Activated CD4-positive, alpha-beta T cell treated with anti-CD3 and anti-CD28 coated beads for 24 hours (primary cell): Measurements from ENCODE around the gene CTAGE9.
"Not testable (repeated sequence)": the region's sequence is repeated elsewhere in the genome, so short reads cannot be mapped to it uniquely, and the experiment has no call there.

Source experiments
- DNase-seq, 2 donors: peaks; one replicate each; pipeline ENCODE4 v3.0.0-alpha.2; 2020; ENCODE audit warnings: low read depth in 2 of 2

CTAGE9 gene

DNA sequence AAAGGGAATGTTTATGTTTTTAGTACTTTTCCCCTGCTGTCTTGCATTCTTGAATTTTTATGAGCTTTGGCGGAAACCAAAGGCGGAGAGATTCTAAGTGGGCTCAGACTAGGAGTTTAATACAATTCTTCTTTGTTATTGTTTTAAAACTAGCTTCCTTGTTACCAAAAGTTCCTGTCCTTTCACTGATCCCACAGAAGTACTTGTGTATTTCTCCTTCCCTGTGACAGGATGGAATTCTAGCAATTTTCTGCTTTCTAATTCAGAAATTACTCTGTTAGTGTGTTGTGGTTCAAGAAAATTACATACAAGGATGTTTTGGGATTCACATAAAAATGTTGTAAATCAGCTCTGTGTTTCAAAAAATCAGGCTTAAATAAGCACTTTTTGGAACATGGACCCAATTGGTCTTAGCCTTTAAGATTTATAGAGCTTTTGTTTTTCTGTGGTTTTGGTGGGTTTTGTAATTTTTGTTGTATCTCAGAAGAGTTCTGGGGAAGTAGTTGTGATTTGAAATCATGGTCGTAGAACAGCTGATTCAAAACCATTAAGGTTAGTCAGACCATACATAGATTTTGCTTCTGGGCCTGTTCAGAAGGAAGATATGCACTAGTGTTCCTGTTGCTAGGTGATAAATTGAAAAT lies 17.6 kb upstream of the CTAGE9 start:
- no peak for DNase-seq

DNA sequence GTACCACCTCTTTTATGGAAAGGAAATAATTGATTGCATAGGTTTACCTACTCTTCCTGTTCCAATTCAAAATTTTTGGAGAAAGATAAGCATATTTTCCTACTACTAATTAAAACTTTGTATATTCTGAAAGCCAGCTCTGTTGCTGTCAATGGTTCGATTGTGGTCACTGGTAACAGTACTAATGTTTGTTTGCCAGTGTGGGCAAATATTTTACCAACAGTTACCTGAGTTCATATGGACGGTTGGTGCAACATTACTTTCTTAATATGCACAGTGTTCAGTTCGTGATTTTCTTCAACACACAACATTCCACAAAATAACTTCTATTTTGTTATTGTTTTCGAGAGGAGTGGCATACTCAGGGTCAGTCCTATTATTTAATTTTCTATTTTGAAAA lies 17.1 kb upstream of the CTAGE9 start:
- no peak for DNase-seq

DNA sequence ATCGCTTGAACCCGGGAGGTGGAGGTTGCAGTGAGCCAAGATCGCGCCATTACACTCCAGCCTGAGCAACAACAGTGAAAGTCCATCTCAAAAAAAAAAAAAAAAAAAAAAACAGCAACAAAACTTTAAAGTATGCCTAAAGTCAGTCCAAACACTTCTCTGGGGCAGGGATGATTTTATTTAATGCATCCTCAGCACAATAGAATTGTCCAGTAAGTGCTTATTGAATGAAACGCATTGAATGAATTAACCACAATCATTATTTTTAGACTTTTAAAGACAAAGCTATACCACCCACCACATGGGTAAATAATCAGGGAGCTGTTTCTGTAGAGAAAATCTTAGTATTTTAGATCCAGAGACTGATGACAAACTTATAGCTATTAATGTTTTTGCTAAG lies 16.6 kb upstream of the CTAGE9 start:
- DNase-seq, result no peak

DNA sequence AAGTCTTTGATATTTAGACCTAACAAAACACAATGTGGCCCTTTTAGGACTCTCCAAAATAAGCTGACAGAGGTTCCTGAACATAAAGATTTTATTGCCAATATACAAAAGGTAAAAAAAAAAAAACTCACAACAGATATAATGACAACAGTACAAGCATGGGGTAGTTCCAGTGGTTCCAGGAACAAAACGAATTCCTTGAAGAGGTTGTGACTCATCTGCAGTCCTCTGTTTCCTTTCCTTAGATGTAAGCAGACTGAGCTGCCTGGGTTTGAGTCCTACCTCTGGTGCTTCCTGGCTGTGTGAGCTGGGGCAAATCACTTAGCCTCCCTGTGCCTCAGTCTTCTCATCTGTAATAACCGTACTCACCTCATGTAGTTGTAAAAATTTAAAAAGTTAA lies 13.3 kb upstream of the CTAGE9 start:
- DNase-seq, result no peak

DNA sequence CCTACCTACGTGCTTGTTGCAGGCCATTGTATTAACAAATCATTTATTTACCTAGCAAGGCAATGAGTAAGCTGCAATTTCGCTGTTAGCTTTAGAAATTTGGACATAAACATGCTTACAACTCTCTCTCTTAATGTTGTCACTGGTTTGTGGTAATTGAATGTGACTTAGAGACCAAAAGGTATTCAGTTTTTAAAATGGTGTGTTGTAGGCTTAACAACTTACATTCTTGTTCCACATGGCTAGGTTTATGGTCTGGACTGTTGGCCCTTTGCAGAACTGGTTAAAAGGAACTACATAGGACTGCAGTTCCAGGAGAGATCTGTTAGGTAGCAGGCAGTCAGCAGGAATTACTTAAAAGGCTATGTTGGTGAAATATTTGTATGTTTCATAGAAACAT lies 10.3 kb upstream of the CTAGE9 start:
- DNase-seq, result no peak

DNA sequence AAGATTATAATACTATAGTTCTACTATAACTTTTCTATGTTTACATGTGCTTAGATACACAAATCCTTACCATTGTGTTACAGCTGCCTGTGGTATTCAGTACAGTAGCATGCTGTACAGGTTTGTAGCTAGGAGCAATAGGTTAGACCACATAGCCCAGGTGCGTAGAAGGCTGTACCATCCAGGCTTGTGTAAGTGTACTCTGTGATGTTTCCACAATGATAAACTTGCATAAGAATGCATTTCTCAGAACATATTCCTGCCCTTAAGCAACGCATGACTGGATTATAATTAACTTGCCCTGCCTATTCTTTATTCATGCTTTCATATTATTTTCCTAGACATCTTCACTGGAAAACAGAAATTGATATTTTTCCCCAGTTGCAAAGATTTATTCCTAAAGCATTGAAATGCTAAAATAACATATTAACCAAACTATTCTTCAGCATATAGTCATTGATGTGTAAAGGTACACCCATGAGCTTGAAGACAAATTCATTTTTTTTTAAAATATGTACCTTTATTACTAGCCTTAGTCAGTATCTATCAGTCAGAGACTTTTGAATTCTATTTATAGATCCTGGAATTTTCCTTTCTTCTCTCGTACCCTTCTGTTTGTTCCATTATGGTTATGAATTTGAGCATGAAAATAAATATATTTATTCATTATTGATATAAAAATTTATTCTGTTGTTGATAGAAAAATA lies 7.2 kb upstream of the CTAGE9 start:
- no peak for DNase-seq

DNA sequence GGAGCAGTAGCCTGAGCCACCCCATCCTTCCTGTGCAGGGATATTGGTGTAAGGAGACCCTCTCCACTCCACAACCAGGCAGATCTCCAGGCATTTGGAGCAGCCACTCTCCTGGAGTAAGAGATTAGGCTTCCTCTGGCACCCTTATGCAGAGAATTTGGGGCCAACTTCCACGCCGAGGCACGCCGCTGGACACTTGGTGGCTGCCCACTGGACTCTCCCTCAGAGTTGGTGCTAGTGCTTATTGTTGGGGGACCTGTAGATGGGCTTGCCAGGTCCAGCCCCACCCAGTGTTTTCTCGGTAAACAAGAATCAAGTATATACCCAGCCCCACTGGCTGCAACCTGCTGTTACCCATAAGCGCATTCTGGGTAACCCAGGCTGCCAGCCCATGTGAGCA lies 4.8 kb upstream of the CTAGE9 start:
- not testable (repeated sequence) for DNase-seq

DNA sequence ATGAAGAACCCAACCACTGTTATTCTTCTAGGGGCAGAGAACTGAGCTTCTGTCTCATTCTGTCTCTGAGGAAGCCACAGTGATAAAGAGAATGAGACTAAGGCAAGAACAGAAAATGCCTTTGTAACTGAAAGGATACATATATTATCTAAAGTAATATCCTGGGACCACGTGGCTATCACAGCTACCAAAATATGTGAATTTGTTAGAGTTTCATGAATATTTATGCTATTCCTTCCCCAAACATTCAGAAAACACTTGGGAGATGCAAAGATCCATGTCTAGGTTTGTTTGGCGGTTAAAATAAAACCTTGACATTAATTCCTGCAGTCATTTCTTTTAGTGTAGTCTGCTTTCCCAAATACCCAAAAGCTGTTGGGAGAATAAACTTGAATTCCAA lies 6.9 kb downstream of the CTAGE9 start:
- not testable (repeated sequence) for DNase-seq

DNA sequence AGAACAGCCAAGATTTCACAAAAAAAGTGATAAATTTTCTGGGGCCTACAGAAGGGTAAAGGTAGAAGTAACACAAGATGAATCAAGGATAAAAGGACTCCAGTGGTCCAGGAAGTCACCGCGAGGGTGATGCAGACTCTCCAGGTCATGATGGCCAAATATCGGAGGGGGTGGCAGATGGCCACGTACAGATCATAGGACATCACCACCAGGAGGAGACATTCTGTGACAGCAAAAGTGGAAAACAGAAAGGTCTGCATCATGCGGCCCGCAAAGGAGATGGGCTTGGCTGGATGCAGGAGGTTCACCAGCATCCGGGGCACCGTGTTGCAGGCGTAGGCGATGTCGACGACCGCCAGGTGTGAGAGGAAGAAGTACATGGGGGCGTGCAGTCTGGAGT lies 10.0 kb downstream of the CTAGE9 start:
- DNase-seq, result not testable (repeated sequence)

DNA sequence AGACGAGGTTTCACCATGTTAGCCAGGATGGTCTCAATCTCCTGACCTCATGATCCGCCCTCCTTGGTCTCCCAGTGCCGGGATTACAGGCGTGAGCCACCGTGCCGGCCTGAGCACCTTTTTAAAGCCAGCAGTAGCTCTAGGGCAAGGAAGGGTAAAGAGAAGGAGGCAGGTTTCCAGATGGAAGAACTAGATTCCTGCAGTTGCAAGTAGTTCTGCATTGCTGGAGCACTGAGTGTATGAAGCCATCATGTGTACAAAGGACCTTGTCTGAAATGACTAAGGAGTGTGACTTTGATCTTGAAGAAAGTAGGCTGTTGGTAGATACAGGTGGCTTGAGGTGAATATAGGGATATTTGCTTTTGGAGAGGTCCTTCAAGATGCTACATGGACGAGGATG lies 13.9 kb downstream of the CTAGE9 start:
- no peak for DNase-seq

DNA sequence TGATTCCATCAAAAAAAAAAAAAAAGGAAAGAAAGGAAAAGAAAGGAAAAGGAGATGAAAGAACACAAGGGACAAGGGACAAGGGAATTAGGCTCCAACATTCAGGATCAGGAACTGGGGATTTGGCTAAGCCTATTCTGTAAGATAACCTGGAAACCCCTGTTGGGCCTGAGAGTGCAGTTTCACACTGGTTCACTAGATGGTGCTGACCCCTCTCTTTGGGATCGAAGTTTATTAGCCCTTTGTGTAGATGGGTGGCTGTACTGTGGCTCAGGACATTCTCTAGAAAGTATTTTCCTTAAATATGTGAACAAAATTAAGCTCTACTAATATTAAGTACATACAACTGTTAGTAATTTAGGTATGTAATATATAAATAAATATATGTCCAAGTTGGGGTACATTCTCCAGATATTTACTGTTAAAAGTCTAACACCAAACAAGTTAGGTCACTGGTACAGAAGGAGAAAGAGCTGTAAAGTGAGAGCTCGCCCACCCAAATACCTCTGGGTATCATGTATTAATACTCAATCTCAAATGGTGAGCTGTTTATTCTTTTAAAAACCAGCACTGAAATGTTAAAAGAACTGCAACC lies 15.9 kb downstream of the CTAGE9 start:
- DNase-seq, result peak in 1 of 2 donors; percentile 8

DNA sequence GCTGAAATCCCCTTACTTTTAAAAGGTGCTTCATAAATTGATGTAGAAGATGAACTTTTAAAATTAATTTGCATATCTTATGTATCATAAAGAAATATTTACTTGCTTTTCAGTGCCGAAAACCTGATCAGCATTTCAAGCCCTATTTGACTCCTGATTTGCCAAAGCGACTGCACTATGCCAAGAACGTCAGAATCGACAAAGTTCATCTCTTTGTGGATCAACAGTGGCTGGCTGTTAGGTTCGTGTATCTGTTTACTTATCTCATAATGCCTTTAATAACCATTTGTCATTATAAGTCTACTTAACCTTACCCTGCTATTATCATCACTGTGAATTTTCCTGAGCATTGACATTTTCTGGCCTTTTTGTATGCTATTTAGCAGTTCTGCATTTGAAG lies 17.4 kb downstream of the CTAGE9 start:
- DNase-seq, result no peak

DNA sequence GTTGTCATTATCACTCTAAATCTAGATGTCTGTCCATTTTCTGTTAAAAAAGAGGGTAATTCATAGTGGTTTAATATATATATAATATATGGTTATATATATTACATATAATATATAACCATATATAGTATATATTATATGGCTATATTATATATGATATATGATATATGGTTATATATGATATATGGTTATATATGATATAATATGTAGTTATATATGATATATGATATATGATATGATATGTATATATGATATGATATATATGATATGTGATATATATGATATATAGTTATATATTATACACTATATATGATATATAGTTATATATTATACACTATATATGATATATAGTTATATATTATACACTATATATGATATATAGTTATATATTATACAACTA lies 18.2 kb downstream of the CTAGE9 start:
- DNase-seq, result no peak

DNA sequence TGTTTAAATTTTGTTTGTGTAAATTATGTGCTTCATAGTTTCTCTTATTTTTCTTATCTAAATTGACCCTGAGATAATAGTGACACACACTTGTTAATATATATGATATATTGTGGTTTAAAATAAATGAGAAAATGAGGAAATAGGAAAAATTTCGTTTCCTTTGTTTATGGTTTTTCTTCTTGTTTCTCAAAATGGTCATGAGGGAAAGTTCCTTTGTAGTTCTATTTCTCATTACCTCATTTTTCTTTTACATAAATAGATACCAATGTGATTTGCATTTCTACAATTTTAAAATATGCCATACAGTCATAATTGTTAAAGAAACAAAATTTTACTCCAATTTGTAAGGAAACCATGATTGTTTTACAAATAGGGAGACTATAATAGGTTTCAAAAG lies 18.8 kb downstream of the CTAGE9 start:
- DNase-seq, result no peak

DNA sequence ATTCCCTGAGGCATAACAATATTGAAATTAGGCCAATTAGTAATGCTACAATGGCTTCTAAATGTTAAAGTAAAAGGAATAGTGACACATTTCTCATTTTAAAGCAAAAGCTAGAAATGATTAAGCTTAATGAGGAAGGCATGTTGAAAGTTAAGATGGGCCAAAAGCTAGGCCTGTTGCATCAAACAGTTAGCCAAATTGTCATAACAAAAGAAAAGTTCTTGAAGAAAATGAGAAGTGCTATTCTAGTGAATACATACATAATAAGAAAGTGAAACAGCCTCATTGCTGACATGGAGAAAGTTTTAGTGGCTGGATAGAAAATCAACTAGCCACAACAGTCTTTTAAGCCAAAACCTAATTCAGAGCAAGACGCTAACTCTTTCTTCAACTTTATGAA lies 22.5 kb downstream of the CTAGE9 start:
- no peak for DNase-seq

DNA sequence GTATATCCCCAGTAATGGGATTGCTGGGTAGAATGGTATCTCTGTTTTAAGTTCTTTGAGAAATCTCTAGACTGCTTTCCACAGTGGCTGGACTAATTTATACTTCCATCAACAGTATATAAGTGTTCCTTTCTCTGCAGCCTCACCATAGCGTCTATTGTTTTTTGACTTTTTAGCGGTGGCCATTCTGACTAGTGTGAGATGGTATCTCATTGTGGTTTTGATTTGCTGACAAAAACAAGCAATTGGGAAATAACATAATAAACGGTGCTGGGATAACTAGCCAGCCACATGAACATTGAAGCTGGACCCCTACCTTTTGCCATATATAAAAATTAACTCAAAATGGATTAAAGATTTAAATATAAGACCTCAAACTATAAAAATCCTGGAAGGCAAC lies 23.8 kb downstream of the CTAGE9 start:
- DNase-seq, result no peak

DNA sequence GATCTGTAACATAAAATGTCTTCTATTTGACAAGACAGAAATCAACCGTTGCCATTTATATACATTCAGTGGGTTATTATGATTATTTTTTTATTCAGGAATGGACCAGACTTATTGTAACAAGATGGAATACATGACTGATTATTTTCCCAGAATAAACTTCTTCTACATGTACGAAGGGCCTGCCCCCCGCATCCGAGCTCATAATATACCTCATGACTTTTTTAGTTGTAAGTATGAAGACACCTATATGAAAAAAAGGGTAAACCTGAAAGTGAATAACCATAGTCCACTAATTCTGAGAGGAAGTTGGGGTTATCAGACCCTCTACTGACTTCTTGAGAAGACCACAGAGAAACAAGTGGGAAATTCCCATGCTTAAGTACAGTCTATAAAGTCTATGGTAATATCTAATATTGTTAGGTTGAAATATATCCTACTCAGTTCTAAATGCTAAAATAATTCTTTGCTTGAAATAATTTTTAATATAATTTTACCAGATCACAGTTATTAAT lies 25.5 kb downstream of the CTAGE9 start:
- DNase-seq, result peak in 1 of 2 donors; percentile 1

DNA sequence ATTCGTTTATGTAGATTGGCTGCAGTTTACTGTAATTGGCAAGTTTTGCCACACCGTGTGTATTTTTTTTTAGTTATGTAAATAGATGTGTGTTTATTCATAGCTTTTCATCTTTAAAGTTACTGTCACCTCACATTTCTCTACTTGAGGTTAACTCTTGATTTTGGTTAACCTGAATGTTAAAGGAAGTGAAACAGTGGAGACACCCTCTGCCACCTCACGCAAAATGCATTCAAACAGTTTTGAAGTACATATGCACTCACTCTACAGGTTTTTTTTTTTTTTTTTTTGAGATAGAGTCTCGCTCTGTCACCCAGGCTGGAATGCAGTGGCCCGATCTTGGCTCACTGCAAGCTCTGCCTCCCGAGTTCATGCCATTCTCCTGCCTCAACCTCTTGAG lies 27.3 kb downstream of the CTAGE9 start:
- no peak for DNase-seq

DNA sequence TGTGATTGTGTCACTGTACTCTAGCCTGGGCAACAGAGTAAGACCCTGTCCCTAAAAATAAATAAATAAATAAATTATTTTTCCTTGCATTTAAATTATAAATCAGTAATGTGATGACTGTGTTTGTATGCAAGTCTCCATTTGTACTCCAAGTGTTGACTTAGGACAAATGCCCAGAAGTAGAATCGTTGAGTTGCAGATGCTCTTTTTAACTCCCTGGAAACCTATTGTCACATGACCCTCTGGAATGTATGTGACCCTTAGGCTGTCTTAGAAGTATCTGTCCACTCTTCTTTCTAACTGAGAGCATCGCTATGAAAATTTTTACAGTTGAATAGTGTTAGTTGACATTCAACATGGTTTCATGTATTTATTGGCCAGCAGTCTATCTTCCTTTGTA lies 28.4 kb downstream of the CTAGE9 start:
- no peak for DNase-seq

DNA sequence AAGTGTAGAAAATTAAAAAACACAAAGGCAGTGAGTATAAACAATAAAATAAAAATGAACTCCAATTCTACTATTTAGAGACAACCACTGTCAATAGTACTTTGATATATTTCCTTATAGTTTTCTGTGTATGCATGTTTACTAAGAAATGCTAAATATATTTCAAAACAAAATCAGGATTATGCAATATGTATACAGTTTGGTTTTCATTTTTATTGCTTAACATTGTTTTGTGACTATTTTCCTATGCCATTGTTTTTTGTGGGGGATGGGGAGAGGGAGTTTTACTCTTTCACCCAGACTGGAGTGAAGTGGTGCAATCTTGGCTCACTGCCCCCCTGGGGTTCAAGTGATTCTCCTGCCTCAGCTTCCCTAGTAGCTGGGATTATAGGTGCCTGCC lies 29.2 kb downstream of the CTAGE9 start:
- no peak for DNase-seq

DNA sequence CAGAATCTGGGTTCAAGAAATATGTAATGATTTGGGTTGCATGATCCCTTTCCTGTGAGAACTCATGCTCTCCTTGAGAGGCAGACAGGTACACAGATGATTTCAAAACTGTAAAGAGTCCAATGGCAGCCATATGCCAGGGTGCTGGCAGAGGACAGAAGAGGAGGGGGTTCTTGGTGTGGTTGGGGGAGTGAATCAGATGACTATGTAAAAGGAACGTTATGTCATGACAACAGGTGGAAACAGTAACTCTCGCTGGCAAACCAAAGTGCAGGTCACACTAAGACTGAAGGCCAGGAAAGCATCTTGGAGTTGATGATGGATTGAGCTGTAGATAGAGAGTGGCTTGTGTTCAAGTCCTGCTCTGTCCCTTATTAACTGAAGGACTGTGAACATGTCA lies 29.9 kb downstream of the CTAGE9 start:
- DNase-seq, result no peak

DNA sequence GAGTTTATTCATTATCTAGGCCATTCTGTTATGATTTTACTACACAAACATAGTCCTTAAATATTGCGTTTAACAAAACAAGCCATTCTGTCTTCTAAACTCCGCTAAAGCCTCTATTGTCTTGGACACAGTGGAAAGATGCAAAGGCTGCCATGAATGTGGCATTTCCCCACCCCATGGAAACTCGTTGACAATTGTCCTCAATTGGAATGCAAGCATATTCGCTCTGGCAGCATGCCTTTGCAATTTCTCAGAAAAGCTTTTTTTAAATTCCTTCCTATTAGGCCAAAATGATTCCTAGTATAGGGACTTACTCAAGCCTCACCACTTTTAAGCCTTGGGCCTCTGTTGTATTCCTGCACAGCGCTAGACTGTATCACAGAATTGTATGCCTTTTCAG lies 32.4 kb downstream of the CTAGE9 start:
- DNase-seq, result no peak

DNA sequence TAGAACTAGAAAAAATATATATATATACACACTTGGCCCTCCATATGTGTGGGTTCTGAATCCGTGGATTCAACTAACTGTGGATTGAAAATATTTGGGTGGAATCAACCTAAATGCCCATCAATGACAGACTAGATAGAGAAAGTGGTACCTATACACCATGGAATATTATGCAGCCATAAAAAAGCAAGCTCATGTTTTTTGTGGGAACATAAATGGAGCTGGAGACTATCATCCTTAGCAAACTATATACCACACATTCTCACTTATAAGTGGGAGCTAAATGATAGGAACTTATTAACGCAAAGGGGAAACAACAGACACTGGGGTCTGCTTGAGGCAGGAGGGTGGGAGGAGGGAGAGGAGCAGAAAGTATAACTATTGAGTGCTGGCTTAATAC lies 37.6 kb downstream of the CTAGE9 start:
- DNase-seq, result no peak
